HG03097 (cell line): ENCODE data around the gene ORC1.
"Not testable (repeated sequence)": the region's sequence is repeated elsewhere in the genome, so short reads cannot be mapped to it uniquely, and the experiment has no call there.

Experiments used
- ATAC-seq: cut with Tn5 transposase; IDR thresholded peaks from one replicate; pipeline ENCODE4 v1.9.1; 2021; ENCODE audit not compliant: unreplicated experiment, low FRiP score

The ORC1 gene

GRCh38 chr1:52393174-52393573, 11.0 kb downstream of the ORC1 start:
- ATAC-seq = no peak

DNA sequence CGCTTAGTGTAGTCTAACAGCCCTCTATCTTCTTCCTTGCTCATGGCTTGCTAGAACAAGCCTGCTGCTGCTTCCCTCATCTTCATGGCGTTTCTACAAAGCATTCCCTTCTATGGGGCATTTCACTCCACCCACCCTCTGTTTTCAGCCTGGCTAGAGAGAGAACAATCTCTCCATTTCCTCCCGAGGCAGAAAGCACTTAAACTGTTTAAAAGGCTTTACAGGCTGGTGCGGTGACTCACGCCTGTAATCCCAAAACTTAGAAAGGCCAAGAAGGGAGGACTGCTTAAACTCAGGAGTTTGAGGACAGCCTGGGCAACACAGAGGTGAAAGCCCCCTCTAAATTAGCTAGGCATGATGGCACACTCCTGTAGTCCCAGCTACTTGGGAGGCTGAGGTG, 17.8 kb downstream of the ORC1 start:
- ATAC-seq = no peak

GRCh38 chr1:52385376-52385775, 18.8 kb downstream of the ORC1 start:
- no peak for ATAC-seq

DNA sequence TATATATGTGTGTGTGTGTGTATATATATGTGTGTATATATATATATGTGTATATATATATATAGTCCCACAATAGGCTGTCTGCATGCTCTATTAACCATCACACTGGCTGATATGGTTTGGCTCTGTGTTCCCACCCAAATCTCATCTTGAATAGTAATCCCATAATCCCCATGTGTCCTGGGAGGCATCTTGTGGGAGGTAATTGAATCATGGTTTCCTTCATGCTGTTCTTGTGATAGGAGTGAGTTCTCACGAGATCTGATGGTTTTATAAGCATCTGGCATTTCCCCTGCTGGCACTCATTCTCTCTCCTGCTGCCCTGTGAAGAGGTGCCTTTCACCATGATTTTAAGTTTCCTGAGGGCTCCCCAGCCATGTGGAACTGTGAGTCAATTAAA, 34.4 kb downstream of the ORC1 start:
- not testable (repeated sequence) for ATAC-seq

GRCh38 chr1:52368383-52369172, 35.6 kb downstream of the ORC1 start:
- no peak for ATAC-seq

DNA sequence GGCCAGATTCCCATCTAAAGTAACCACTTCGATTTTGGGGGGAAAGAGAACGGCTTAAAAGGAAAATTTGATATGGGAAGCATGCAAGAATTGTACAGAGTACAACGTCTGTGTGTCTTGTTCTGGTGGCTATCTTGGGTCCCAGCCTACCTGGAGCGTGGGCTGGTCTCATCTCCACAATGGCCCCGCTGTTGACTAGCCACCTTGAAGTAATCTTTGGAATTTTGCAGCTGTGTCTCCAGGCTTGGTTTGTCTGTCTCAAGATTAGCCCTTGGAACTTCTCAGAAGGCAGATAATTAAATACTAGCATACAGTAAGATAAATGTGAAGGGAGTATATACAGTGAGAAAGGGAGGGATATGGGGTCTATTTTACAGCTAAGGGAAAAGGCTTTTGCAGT, 37.0 kb downstream of the ORC1 start:
- ATAC-seq = no peak

- ATAC-seq = no peak
Measured at GRCh38 chr1:52366517-52366827, 37.8 kb downstream of the ORC1 start.

- ATAC-seq = peak; percentile 89
Measured at GRCh38 chr1:52365746-52366516, 38.3 kb downstream of the ORC1 start, which contains the start of gene CC2D1B. CC2D1B (minus strand) TSS chr1:52366205; CDS start chr1:52364620, 1,585 bp downstream.

DNA sequence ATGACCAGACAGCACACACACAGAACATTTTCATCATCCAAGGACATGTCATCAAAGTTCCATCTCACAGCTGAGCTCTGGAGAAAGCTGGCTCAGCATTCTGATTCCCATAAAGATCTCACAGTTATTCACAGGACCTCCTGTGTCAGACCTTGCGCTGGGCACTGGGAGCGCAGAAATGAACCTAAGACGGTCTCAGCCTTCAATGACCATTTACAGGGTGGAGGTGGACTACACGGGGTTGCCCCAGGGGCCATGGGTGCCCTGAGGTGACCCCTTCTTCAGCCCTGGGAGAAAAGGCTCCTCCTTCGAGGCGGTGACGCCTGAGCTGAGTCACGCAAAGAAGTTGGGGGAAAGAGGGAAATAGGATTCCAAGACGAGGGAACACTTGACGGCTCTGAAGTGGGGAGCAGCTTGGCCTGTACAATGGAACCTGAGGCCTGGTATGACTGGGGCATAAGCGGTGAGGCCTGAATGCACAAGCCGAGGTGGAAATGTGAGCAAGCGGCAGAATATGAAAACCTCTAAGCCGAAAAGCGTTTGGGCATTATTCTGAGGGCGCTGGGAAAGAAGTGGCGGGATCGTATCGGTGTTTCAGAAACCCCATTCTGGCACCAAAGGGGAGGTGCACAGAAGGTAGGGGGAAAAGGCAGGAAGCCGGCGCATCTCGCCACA, 39.0 kb downstream of the ORC1 start:
- ATAC-seq = no peak

GRCh38 chr1:52364235-52364839, 39.9 kb downstream of the ORC1 start:
- ATAC-seq = no peak

GRCh38 chr1:52360595-52360968, 43.6 kb downstream of the ORC1 start:
- no peak for ATAC-seq

- ATAC-seq = no peak
Measured at GRCh38 chr1:52359676-52360594, 44.3 kb downstream of the ORC1 start.

DNA sequence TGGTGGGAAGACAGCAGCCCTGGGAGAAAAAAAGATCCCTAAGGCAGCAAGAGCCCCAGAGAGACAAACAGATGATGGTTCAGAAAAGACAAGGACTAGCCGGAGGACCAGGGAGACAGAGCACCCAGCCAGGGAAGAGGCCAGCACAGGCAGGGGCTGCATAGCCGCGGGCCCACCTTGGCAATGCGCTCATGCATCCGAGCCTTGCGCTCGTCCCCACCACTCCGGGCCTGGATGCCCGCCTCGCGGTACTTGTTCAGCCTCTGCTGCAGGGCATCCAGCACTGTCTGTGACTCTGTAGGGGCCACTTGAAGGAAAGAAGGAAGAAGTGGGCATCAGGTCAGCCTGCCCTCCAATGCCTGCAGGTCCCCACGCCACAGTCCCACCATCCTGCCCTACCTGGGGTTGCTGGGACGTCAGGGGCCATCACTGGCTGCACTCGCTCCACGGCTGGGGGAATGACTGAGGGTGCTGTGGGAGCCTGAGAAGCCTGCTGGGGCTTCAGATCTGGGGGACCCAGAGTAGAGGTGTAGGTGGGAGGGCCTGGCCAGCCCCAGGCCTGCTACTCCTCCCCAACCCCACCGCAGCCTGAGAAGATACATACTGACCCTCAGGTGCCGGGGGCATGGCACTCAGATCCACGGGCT, 45.2 kb downstream of the ORC1 start:
- ATAC-seq = no peak

GRCh38 chr1:52357397-52357796, 46.8 kb downstream of the ORC1 start:
- no peak for ATAC-seq

DNA sequence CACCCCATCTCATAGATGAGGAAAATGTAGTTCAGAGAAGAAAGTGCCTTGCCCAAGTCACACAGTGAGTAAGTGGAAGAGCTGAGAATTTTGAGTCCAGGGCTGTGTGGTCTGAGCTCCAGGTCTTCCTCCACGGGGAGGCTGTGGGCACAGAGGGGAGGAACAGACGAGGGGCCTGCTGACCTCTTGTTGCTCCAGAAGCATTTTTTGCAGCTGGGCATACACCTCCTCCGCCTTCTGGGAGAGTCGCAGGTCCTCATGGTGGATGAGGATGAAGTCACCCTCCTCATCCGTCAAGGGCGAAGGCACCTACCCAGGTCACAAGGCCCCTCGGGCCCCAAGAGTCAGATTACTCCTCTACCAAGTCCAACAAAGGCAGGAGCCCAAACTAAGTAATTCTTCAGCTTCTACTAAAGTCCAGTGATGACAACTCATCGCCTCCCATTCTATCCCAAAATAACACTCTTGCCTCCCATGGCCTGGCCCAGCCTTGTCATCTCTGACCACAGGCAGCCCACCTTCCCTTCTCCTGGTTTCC, 47.3 kb downstream of the ORC1 start:
- ATAC-seq = no peak

GRCh38 chr1:52355847-52356505, 48.2 kb downstream of the ORC1 start:
- no peak for ATAC-seq

DNA sequence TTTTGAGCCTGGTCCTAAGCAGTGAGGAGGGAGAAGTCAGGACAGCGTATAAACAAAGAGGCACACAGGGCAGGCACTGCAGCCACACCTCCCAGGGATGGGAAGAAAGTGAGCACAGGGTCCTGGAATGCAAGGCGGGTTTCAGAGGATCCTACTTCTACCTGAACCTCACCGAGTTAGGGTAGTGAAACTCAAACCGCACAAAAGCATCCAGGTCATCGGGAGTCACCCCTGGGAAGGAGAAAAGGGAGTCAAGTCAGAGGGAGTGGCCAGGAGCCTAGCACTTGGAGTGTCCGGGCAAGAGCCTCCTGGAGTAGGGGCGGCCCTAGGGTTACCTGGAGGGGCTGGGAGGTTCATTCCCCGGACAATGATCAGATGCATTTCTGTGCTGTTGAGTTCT, 48.8 kb downstream of the ORC1 start:
- no peak for ATAC-seq

DNA sequence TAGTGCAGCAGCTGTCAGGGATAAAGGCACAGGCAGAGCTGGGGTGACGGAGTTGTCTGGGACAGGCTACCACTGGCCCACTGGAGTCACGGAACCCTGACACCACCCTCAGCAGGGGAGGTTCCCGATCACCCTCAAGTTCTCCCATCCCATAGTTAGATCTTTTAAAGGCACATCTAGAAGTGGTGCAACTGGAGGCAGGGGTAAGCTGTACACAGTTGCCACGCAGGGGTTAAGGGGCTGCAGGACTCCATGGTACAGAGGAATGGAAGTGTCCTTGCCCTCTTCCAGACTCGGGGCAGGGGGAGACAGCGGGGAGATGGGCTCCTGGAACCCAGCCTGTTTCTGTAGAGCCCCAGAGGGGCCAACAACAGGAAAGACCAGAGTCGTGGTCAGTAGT, 51.5 kb downstream of the ORC1 start:
- no peak for ATAC-seq
